Endometrium (tissue), 2 donors: ENCODE results near the gene GOLGA5.
"Not testable (repeated sequence)": the region's sequence is repeated elsewhere in the genome, so short reads cannot be mapped to it uniquely, and the experiment has no call there.

Experiments used
- FAIRE-seq: peaks from 2 replicates; lab custom pipeline; 2012; peaks lifted over from hg19 to GRCh38; lab: Jason Lieb, UNC
- donor health status: control.
- donor health status: control.

GOLGA5 gene

DNA sequence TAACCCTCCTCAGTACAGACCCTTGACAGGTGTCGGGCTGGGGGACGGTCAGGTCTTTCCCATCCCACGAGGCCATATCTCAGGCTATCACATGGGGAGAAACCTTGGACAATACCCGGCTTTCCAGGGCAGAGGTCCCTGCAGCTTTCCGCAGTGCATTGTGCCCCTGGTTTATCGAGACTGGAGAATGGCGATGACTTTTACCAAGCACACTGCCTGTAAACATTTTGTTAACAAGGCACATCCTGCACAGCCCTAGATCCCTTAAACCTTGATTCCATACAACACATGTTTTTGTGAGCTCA is 26.4 kb downstream of the GOLGA5 start:
- FAIRE-seq, result not testable (repeated sequence)

DNA sequence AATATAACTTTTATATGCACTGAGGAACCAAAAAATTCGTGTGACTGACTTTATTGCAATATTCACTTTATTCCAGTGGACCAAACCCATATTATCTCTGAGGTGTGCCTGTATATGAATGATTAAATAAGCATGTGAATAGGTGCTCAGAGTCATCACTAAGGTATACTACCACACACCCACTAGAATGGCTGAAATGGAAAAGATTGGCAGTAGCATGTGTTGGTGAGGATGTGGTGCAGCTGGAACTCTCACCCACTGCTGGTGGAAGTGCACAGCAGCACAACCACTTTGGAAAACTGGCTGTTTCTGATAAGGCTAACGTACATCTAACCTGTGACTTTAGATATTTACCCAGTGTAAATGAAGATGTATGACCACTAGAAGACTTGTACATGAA is 36.8 kb downstream of the GOLGA5 start:
- no peak for FAIRE-seq

DNA sequence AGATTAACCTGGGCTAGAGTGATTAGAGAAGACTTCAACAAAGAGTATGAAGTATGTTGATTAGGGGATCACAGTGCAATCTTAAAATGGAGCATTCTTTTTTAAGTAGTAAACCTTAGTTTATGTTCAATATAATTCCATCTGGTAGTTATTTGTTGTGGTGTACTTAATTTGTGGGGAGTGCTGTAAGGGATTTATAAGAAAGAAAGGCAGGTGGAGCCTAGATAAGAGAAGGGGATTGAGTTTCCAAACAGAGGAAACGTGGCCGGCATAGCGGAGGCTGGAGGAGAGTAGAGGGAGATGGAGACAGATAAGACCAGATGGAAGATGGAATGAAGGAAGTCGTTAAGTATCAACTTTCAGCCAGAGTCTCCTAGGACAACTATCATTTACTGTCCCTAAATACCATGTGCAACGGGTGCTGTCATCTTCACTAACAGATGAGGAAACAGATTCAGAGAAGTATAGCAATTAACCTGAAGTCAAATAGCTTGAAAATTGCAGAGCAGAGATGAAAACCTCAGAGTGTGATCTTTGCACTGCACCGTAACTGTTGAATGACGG is 38.1 kb downstream of the GOLGA5 start:
- no peak for FAIRE-seq

DNA sequence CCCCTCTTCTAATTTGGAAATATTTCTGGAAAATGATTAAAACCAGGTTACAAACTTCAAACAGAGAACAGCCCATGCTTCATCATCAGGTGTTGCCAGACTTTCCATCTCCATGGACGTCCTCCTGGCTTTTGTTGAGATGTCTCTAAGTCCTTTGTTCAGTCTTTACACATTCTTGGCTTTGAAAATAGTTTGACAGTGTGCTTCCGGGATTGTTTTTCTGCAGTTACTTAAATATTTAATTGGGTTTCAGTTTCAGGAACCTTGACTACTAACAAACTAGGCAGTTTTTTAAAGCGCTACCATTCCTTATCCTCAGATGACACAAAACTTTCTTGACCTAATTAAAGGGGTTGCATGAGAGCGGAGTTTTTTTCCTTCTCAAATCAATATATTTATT is 47.8 kb downstream of the GOLGA5 start:
- no peak for FAIRE-seq

DNA sequence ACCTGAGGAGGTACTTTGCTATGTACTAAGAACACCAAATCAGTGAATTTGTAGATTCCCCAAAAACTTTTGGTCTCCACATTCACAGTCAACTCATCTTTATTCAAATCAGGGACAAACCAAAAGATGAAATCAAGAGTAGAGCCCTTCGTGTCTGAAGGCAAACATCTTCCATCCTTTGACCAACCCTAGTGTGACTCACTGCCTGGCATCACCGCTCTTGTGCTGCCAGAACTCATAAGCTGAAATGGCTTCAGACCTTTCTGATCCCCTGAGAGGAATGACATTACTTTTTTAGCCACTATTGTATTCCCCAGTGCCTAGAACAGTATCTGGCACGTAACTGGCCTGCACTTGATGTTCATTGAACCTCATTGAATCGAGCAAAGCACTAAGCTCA is 50.1 kb downstream of the GOLGA5 start:
- FAIRE-seq, result no peak

DNA sequence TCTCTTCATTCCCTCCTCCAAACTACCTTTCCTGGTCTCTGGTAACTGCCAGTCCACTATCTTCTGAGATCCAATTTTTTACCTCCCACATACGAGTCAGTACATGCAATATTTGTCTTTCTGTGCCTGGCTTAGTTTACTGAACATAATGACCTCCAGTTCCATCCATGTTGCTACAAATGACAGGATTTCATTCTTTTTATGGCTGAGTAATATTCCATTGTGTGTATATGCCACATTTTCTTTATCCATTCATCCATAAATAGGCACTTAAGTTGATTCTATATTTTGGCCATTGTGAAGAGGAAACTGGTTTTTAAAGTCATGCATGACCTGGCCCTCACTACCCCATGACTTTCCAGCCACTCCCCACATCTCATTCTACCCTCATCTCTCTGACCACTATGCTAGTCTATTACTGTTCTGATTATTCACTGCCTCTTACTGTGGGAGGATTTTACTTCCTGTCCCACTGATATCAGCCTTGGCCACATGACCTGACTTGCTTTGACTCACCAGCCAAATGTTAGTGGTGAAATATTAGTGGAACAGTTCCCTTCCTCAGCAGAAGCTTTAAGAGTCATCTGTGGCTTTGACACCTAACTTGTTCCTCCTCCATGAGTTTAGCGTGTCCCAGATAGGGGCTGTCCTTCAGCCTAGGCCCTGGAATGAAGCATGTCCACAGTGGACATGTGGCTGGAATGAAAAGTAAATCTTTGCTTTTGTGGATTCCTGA is 52.2 kb downstream of the GOLGA5 start:
- no peak for FAIRE-seq

DNA sequence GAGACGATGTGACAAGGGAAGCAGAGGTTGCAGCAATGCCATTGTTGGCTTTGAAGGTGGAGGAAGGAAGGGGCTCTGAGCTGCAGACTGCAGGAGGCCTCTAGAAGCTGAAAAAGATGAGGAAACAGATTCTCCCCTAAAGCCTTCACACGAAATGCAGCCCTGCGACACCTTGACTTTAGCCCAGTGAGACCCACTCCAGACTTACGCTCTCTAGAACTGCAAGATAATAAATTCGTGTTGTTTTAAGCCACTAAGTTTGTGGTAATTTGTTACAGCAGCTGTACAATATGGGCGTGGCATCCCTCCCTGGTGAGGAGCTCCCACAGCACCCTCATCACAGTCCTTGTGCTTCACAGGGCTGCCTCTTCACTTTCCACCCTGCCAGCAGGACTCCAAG is 53.2 kb downstream of the GOLGA5 start:
- no peak for FAIRE-seq

DNA sequence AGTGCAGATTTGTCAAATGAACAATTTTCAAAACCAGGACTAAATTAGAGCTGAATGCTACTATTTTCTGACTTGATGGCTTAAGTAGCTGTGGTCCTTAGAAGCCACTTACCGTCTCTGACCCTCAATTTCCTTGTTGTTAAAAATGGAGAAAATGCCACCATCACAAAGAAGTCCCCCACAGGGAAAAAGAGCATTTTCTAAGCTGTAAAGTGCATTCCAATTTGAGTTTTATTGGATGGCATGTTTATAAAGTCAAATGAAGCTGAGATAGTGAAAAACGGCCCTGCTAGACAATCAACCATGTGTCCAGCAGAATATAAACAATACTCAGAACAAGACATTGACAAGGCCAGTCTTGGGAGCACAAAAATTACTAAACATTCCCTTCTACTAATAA is 53.6 kb downstream of the GOLGA5 start:
- no peak for FAIRE-seq

DNA sequence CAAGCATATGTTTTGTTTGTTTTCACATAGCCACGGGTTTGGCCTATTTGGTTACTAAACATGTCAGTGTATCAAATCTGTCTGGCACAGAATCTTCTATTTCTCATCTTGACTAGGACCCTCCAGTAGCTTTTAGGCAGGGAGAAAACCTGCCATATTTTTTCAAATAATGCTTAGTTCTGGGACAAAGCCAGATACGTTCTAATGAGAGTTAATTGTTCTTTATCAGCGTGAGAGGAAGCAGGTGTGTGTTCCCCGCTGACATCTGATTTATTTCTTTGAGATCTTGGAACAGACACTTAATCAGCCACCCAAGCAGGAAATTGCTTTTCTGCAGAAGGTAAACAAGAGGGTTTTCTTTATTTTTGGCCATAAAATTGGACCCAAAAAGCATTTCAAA is 54.8 kb downstream of the GOLGA5 start:
- no peak for FAIRE-seq

DNA sequence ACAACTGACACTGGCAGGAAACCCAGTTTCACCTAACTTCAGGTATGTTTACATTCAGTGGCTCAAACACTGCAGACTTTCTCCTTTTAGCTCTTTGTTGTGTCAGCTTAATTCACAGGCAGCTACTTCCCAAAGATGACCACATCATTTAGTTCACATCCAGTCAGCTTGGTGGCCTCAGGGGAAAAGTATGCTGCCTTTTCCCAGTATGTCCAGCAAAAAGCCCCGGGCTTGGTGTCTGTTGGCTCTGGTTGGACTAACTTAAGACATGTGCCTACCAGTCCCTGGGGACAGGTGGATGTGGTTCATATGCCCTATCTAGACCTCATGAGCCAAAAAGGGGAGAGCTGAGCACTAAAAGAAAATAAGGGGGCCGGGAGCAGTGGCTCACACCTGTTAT is 56.4 kb downstream of the GOLGA5 start:
- no peak for FAIRE-seq

DNA sequence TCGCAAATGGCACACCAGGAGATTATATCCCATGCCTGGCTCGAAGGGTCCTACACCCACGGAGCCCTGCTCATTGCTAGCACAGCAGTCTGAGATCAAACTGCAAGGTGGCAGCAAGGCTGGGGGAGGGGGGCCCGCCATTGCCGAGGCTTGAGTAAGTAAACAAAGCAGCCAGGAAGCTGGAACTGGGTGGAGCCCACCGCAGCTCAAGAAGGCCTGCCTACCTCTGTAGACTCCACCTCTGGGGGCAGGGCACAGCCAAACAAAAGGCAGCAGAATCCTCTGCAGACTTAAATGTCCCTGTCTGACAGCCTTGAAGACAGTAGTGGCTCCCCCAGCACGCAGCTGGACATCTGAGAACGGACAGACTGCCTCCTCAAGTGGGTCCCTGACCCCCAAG is 59.0 kb downstream of the GOLGA5 start:
- FAIRE-seq, result not testable (repeated sequence)

DNA sequence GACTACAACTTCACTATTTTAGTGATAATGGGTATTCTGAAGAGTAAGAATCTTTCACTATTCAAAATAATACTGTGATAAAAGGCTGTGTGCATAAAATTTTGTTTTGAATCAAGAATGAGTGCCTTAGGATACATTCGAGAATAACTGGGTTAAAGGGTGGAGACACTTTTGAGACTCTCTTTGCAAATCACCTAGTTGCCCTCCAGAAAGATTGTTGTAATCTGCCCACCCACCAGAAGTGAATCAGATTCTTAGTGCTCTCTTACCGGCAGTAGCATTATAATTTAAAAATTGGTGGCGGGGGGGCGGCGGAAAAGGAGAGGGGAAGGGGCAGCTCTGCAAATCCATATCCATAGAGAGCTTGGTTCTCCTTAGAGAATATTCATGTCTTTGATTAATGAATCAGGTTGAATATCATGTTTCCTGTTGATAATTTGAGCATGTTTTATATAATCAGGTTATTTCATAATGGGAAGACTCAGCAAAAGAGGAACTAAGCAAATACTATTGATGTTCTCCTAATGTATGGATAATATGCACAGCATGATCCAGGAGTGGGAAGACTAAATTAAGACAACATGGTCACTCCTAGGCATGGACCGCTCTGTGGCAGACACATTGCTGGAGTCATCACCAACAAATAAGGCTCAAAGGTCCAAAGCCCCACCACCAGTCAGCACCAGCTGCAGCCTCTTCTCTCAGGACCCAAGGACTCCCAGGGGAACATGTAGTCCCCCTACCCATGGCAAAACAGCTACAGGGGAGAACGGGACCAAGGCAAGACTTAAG is 66.1 kb downstream of the GOLGA5 start:
- FAIRE-seq, result no peak

DNA sequence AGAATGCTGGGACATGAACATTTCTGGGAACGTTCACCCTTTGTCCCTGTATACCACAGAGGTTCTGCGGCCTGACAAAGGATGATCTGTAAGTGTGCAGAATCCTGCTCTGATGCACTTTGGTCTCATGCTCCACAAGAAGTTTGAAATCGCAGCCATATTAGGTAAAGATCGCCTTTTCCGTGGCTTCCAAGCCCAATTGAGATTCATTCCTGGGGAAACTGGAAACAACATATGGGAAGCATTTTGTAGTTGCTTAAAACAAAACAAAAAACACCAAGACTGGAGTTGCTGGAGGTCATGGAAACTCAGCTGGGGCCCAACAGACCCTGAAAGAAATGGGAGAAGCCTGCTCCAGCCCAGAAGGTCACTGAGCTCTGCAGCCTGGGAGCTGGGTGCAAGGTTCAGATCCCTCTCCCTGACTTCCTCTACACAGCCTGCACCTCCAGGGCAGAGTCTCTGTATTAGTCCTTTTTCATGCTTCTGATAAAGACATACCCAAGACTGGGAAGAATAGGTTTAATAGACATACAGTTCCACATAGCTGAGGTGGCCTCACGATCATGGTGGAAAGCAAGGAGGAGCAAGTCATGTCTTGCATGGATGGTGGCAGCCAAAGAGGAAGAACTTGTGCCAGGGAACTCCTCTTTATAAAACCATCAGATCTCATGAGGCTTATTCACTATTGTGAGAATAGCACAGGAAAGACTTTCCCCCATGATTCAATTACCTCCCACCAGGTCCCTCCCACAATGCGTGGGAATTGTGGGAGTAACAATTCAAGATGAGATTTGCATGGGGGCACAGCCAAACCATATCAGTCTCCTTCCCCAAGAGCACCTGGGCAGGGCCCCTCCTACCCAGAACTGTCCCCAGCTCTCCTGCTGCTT is 68.0 kb downstream of the GOLGA5 start:
- no peak for FAIRE-seq

DNA sequence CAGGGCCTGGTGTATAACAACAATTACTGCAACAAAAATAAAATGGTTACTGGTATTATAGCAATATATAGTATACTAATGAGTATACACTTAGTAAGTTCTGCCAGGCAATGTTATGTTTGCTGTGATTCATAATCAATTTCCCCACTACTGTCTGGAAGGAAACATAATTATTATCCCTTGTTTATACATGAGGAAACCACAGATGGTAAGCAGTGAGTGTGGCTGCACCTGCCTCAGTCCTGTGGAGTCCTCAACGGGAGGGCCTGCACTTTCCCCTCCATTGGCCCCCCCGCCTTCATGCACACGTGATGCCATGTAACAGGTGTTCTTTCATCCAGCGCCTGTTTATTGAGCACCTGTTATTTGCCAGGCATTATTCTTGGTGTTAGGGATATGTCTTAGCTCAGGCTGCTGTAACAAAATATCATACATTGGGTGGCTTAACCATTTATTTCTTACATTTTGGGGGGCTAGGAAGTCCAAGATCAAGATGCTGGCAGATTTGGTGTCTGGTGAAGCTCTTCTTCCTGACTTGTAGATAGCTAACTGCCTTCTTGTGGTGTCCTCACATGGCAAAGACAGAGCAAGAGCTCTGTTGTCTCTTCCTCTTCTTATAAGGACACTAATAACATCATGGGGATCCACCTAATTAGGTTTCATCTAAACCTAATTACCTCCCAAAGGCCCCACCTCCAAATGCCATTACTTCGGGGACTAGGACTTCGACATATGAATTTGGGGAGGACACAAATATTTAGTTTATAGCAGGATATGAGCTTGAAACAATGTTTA is 69.4 kb downstream of the GOLGA5 start:
- no peak for FAIRE-seq

DNA sequence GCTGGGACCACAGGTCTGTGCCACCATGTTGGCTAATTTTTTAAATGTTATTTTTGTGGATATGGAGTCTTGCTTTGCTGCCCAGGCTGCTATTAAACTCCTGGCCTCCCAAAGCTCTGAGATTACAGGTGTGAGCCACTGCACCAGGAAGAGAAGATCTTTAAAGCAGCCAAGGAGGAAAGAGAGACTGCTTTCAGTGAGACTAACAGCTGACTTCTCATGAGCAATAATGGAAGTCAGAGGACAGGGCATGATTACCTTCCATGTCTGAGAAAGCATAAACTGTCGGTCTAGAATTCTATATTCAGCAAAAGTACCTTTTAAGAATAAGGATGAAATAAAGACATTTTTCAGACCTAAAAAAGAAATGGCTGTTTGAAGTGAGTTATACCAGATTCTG is 71.6 kb downstream of the GOLGA5 start:
- FAIRE-seq, result no peak

DNA sequence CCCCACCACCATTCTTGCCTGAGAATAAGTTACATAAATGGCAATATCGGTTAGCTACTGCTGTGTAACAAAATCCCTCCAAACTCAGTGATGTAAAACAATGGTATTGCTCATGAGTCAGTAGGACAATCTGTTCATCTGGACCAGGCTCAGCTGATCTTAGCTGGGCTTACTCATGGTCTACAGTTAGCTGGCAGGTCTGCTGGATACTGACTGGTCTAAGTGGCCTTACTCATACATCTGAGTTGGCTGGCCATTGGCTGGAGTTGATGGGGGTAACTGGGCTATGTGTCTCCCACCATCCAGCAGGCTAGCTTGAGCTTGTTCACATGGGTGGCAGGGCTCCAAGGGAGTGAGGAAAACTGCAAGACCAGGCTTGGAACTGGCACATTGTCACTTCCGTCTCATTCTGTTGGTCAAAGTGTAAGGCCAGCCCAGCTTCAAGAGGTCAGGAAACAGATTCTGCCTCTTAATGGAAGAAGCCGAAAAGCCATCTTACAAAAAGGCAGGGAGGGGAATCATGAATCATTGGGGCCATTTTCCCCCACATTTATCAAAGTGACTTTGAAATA is 72.2 kb downstream of the GOLGA5 start:
- FAIRE-seq, result no peak

DNA sequence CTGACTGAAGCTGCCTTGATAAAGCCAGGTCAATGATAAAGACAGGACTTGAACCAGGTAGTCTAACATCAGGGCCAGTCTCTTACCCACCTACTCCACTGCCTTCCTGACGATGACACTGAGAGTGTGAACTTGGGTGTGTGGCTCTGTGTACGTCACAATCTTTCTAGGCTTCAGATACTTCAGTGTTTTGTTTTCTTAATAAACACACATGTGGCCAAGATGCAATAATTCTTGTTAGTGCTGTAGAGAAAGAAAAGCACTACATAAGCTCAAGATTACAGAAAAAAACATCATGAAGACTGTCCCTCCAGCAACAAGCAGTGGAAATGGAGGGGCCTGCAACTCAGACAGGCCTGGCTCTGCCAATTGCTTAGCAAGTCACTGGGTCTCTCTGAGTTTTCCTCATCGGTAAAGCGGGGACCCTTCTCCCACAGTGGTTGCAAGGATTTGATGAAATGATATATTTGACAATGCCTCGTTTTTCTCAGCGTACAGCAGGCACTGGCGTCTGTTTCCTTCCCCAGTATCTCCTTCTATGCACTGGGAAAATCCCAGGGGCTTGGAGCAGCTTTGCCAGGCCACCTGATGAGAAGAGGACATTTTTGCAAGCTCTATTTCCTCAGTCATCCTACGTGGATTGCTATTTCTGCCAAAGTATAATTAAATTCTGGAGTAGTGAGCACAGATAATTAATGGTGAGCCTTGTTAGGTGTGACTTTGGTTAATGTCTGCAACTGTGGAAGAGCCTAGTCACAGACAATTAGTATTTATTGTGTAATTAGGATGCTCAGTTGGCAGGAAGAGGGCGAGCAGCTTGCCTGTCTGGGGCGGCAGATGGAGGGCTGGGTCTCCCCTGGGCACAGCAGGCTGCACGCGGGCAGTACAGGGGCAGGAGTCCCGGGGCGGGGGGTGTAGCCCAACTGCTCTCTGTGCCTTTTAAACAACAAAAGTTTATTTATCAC is 73.1 kb downstream of the GOLGA5 start:
- no peak for FAIRE-seq

DNA sequence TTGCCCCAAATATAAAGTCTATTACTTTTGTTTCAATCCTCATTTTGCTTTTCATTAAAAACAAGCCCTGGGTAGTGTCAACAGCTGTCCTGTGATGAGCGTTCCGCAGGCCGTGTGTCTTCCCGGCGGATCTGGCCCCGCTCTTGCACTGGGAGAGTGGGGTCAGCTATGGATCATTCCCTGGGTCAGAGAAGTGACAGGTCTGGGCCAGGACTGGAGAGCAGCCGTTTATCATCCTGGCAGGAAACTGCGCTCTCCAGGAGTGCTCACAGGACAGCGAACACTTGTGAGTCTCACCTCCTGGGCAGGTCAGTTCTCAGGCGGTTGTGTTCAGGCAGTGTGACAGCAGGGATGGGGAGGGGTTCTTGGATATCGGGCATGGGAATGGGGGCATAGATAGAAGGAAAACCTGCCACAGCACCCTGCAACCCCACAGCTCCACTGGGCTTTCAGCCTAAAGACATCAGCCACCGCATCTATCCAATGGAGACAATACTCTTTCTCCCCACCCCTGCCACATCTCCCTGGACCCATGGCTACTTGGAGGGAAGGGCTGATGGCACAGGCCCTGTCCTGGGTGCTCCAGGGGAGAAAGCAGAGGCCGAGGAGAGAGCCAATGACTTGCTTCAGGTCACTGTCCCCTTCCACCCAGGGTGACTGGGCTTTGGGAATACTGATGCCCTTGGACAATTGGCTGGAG is 81.0 kb downstream of the GOLGA5 start:
- no peak for FAIRE-seq

DNA sequence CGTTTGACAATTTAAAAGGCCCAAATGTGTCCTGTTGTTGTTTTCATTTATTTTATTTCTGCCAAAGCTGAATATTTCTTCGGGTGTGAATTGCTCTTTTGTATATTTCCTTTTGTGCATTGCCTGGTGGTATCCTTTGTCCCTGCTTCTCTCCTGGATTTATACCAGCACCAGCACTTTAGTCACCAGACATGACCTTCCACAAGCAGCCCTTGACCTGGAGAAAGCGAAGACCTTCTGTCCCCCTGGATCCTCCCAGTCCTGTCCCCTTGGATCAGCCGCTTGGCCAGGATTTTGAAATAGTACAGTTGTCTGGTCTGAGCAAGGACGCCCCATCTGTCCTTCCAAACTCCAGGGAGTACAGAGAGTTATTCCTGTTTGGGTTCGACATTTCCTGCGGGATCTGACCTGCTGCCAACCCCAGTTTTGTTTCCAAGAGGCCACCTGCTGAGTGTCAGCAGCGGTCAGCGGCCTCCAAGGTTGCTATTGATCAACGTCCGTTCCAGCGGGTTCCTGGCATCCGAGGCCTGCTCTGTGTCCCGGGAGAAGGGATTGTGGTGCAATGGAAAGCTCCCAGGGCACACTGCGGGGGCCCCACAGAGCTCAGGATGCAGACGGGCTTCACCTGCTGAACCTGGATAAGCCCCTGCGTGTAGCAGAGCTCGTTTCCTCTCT is 83.8 kb downstream of the GOLGA5 start:
- FAIRE-seq, result no peak
